ENCODE measurements around the gene DMXL1.
"Not testable (repeated sequence)": the region's sequence is repeated elsewhere in the genome, so short reads cannot be mapped to it uniquely, and the experiment has no call there.

DMXL1 gene

DNA sequence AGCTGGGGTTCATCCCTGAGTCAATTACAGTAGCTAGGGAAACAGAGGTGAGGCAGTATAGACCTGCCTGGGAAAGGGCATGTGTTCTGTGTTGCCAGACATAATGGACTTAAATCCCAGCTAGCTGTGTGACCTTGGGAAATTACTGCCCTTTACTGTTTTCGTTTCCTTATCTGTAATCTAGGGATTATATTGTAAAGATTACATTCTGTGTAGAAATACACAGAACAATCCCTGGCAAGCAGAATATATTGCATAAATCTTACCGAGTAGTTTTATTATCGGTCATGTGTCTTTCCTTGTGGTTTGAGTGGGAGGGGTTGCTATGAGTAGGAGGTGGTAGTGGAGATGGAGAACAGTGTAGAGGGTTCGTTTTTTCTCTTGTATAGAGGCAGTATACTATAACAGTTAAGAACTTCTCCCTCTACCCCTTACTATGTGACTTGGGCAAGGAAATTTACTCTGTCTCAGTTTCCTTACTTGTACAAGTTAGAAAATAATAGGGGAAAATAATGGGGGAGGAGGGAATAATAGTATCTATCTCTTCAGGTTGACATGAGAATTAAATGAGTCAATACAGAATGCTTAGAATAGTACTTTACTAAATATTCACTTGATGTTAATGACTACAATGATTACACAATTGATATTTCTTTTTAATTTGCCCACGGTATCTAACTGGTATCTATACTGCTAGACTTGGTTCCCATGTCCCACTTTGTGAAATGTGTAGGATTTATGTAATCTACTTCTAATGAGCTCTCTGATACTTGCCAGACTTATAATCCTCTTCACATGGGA lies 7.1 kb upstream of the DMXL1 start:
- DNase-seq: no peak

DNA sequence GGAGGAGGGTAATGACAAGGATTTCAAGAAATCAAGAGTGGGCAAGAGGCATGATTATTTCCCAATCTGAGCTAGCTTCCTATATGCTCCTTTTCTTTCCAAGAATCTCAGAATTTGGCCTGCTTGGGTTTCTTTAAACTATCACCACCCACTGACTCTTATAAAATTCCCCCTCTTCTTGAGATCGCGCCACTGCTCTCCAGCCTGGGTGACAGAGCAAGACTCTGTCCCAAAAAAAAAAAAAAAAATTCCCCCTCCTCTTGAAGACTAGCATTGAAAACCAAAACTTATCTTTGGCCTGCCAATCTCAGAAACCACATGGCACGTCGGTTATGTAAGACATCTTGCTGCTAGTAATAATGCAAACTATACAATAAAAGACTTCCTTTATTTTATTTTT lies 3.4 kb upstream of the DMXL1 start:
- no peak for DNase-seq

DNA sequence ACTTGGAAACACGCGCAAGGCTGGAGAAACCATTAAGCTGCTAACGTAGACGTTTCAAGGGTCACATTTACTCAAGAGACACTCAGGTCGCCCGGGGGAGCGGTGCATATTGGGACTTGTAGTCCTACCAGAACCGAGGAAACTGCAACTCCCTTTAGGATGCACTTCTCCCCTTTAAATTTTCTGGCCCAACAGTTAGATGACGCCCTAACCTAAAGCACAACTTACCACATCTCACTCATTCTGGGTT lies 384 bp upstream of the DMXL1 start:
- DNase-seq: peak; percentile 66

DNA sequence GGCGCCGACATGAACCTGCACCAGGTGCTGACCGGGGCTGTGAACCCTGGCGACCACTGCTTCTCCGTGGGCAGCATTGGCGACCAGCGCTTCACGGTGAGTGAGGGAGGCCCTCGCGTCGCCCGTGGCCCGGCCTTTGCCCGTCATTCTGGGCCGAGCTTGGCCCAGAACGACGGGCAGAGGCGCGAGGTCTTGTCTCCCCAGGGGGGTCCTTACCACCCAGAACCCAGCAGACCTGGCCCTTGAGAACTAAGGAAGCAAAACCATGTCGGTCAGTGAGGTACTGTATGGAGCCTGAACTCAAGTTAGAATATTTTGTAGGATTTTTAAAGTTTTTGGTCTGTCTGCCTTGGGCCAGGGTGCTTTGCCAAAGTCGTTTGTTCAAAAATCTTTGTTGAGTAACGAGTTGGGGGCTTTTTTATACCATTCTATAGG lies 691 bp downstream of the DMXL1 start:
- no peak for DNase-seq

GRCh38 chr5:119072496-119072895 lies 1.6 kb downstream of the DMXL1 start:
- no peak for DNase-seq

- DNase-seq: not testable (repeated sequence)
These were observed 3.0 kb downstream of the DMXL1 start for GRCh38 chr5:119073746-119074337.

DNA sequence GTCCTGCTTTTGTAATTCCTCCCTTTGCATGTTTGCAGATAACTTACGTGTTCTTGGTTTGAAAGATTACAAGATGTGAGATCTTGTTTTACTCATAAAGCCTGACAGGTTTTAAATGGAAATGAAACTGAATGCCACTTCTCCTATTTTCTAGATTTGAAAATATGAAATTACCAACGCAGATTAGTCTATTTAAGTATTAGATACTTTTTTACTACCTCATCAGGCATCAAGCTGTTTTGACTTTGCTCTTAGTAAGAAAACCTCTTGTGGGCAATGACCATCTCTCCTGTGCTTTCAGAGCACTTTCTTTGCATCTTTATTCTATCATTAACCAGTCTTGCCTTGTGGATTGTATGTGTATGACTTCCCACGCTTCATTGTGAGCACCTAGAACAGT lies 3.5 kb downstream of the DMXL1 start:
- DNase-seq: no peak

- not testable (repeated sequence) for DNase-seq
These were observed 4.4 kb downstream of the DMXL1 start for GRCh38 chr5:119075269-119075668.

DNA sequence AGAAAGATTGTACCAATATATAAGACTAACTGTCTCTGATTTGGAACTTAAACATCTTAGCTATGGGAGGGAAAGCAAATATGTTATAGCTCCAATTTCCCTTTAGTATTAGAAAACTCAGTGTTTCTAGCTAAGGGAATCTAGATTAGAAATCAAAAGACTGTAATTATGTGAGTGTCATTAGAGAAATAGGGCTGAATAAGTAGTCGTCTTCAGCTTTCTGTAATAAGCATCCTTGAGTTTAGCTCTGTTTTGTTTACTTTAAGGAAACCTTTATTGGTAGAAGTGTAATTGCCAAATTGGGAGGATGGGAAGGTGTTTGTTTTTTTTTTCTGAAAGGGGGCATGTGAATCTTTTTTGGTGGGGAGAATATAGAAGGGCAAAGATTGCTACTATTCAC lies 5.2 kb downstream of the DMXL1 start:
- no peak for DNase-seq

- DNase-seq: no peak
These were observed 6.6 kb downstream of the DMXL1 start for GRCh38 chr5:119077444-119077843.

DNA sequence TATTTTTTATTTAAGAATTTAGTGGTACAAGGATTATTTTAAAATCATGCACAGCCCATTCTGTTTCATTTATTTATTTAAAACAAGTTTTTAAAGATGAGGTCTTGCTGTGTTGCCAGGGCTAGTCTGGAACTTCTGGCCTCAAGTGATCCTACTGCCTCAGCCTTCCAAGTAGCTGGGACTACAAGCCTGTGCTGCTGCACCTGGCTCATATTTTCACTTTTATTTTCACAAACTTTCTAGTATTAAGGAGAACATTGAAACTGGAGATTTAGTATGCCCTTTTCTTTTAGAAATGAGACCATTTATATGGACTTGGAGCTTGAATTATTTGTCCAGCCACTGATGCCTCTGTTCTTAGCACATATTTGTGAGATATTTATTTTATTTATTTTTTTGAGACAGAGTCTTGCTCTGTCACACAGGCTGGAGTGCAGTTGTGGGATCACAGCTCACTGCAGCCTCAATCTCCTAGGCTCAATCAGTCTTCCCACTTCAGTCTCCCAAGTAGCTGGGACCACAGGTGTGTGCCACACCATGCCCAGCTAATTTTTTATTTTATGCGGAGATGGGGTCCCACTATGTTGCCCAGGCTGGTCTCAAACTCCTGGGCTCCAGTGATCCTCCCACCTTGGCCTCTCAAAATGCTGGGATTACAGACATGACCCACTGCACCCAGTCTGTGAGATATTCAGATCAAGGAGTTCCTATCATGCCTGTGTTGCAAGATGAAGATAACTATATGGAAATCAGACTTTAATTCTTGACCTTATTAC lies 7.4 kb downstream of the DMXL1 start:
- DNase-seq: no peak

- DNase-seq: no peak
These were observed 8.0 kb downstream of the DMXL1 start for GRCh38 chr5:119078861-119079260.

- DNase-seq: no peak
These were observed 8.5 kb downstream of the DMXL1 start for GRCh38 chr5:119079318-119079921.

- no peak for DNase-seq
These were observed 10.0 kb downstream of the DMXL1 start for GRCh38 chr5:119080936-119081335.

GRCh38 chr5:119082691-119083090 lies 11.8 kb downstream of the DMXL1 start:
- no peak for DNase-seq

- DNase-seq: no peak
These were observed 12.8 kb downstream of the DMXL1 start for GRCh38 chr5:119083679-119084078.

DNA sequence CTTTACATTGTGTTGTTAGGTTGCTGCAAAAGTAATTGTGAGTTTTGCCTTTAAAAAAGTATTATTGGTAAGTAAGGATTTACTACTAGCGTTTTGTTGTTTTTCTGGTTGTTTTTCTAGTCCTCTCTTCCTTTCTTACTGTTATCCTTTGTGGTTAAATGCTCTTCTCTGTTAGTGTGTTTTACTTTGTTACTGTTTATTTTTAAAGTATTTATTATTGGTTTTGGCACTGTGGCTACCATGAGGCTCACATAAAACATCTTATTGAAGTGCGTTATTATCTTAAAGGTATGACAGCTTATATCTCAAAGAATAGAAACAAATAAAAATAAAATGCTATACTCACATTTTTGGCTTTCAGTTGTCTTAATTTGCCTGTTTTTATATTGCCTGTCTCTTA lies 17.6 kb downstream of the DMXL1 start:
- no peak for DNase-seq

DNA sequence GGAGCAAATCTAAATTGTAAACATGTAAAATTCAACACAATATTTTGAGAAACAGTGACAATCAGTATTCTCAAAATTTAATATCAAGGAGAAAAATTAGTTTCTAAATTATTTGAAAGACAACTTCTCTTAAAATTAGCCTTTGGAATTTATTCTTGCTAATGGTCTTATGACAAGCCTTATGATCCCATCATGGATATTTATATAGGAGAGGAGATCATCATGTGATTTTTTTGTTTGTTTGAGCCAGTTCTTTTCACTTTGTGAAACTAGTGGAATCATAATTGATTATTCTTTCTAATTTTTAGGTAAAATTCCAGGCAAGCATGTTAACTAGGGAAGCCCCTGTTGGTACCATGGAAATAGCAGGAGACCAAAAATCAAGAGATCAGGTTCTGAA lies 24.7 kb downstream of the DMXL1 start:
- DNase-seq: no peak

GRCh38 chr5:119105971-119106370 lies 35.1 kb downstream of the DMXL1 start:
- DNase-seq: no peak

GRCh38 chr5:119112151-119112550 lies 41.3 kb downstream of the DMXL1 start:
- no peak for DNase-seq

GRCh38 chr5:119117237-119117636 lies 46.4 kb downstream of the DMXL1 start:
- no peak for DNase-seq

DNA sequence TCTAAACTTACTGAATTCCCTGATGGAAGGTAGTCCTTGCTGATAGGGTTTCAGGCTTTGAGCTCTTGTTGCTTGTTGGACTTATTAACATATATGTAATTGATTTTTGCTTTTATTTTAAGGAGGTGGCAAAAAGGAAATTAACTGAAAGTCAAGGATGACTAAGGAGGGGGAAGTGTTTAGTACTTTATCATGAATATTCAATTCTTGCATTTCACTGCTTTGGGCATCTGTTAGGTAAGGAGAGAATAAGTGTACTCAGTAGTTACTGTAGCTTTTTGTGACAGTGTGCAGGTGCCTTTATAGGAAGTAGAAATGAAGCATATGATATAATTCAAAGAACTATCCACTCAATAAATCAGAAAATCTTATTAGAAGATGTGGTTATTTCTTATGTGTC lies 47.1 kb downstream of the DMXL1 start:
- DNase-seq: no peak

- DNase-seq: no peak
These were observed 50.0 kb downstream of the DMXL1 start for GRCh38 chr5:119120893-119121292.

GRCh38 chr5:119122474-119122873 lies 51.6 kb downstream of the DMXL1 start:
- DNase-seq: not testable (repeated sequence)

Data from NCI-H1048 (cell line).